ENCODE results near the gene CARHSP1. TPM values are rescaled to one million over a fixed set of nuclear protein-coding genes. Genes with fewer than 3 reads are reported as not detected.
A peak's percentile ranks its signal among the peaks of the same experiment; 100 is the strongest.

Gene CARHSP1
- total RNA-seq, 2 experiments from 2014 or later, result 25.5 to 27.8 TPM

- POLR2A ChIA-PET, result no interaction called here
- intact Hi-C loops (cut with DNase I, micrococcal nuclease), result loop anchor here in 1 of 2 experiments (5.0 kb wide), 1 partner anchor 117 kb away; no protein-coding TSS in a partner anchor
These were observed 21.7 kb upstream of the CARHSP1 start for GRCh38 chr16:8890549-8890921.

DNA sequence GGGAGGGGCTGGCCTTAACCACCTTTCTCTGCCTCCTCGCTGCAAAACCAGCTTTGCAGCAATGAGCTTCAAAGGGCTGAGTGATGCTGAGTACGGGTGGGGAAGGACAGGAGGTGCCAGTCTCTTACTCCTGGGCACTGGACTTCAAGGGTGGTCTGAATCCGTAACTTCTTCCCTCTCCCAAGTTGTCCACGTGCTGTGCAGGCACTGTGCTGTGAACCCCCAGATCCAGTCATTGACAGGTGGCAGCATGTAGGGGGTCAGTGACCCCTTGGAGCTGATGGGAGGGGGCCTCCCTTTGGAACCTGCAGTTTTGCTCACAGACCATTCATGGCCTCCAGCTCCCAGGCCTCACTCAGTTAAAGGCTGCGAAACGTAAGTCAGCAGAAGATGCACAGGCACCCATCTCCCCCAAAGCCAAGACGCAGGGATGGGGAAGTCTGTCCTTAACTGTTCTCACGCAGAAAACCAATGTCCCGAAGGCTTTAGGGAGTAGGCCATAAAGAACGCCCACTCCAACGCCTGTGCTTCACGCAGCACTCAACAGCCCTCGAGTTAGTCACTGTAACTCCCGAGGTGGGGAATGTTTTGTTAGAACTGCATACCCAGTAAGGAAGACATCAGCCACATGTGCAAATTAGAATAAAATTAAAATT lies 21.2 kb upstream of the CARHSP1 start:
- intact Hi-C loops (cut with DNase I, micrococcal nuclease), result loop anchor here in 1 of 2 experiments (5.0 kb wide), 1 partner anchor 117 kb away; no protein-coding TSS in a partner anchor
- POLR2A ChIA-PET, result no interaction called here
- Mint-ChIP-seq H3K9me3 (no peaks in the 10 kb centered on the region), H3K27ac (peak overlapping the region; percentile 92), H3K27me3 (peaks cover 9% of the 10 kb centered on the region), H3K4me3 (no peak overlapping the region), H3K36me3 (ENCODE audit: low read depth) (peaks cover 56% of the 10 kb centered on the region), H3K4me1 (ENCODE audit: low read depth) (peaks cover 25% of the 10 kb centered on the region)
- Histone ChIP-seq H3K27ac (ENCODE audit: low read depth in 1 of 2, low read length in 2 of 2) (no peak overlapping the region), H3K4me1 (ENCODE audit: insufficient read depth, low read length) (peaks cover 26% of the 10 kb centered on the region), H3K4me3 (ENCODE audit: low read length) (no peak overlapping the region), H3K9me3 (ENCODE audit: control insufficient read depth in 1 of 2, insufficient read depth in 1 of 2, low read length in 2 of 2) (peaks cover 0 to 5% of the 10 kb centered on the region in 2 experiments), H3K27me3 (ENCODE audit: control insufficient read depth in 1 of 2, insufficient read depth in 2 of 2, low read length in 2 of 2) (no peaks in the 10 kb centered on the region), H3K36me3 (ENCODE audit: insufficient read depth, low read length) (peaks cover 40% of the 10 kb centered on the region)
- CTCF ChIA-PET, result interaction anchor here (1.2 to 2.4 kb wide), 4 partner anchors 10 to 119 kb away, joined by 3 to 19 read pairs (median 9); no protein-coding TSS in a partner anchor
- no peak for DNase-seq
- TF ChIP-seq, protein P1, sequence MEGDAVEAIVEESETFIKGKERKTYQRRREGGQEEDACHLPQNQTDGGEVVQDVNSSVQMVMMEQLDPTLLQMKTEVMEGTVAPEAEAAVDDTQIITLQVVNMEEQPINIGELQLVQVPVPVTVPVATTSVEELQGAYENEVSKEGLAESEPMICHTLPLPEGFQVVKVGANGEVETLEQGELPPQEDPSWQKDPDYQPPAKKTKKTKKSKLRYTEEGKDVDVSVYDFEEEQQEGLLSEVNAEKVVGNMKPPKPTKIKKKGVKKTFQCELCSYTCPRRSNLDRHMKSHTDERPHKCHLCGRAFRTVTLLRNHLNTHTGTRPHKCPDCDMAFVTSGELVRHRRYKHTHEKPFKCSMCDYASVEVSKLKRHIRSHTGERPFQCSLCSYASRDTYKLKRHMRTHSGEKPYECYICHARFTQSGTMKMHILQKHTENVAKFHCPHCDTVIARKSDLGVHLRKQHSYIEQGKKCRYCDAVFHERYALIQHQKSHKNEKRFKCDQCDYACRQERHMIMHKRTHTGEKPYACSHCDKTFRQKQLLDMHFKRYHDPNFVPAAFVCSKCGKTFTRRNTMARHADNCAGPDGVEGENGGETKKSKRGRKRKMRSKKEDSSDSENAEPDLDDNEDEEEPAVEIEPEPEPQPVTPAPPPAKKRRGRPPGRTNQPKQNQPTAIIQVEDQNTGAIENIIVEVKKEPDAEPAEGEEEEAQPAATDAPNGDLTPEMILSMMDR (IDR thresholded peaks at IDR 0.05), result no peak
- ATAC-seq (ENCODE audit: poor library complexity), result no peak

More at GRCh38 chr16:8890549-8890921, 21.7 kb upstream of the CARHSP1 start:
- Histone ChIP-seq H3K27ac (ENCODE audit: low read depth in 1 of 2, low read length in 2 of 2) (no peak overlapping the region), H3K36me3 (ENCODE audit: insufficient read depth, low read length) (peaks cover 45% of the 10 kb centered on the region), H3K9me3 (ENCODE audit: control insufficient read depth in 1 of 2, insufficient read depth in 1 of 2, low read length in 2 of 2) (peaks cover 0 to 3% of the 10 kb centered on the region in 2 experiments), H3K4me3 (ENCODE audit: low read length) (no peak overlapping the region), H3K27me3 (ENCODE audit: control insufficient read depth in 1 of 2, insufficient read depth in 2 of 2, low read length in 2 of 2) (no peaks in the 10 kb centered on the region), H3K4me1 (ENCODE audit: insufficient read depth, low read length) (peaks cover 24% of the 10 kb centered on the region)
- TF ChIP-seq, protein P1 (IDR thresholded peaks at IDR 0.05), result no peak
- CTCF ChIA-PET, result interaction anchor here (1.2 to 2.4 kb wide), 3 partner anchors 11 to 118 kb away, joined by 3 to 19 read pairs (median 13); no protein-coding TSS in a partner anchor
- Mint-ChIP-seq H3K27me3 (peaks cover 5% of the 10 kb centered on the region), H3K27ac (peak overlapping the region; percentile 92), H3K9me3 (no peaks in the 10 kb centered on the region), H3K4me3 (no peak overlapping the region), H3K36me3 (ENCODE audit: low read depth) (peaks cover 61% of the 10 kb centered on the region), H3K4me1 (ENCODE audit: low read depth) (peaks cover 21% of the 10 kb centered on the region)
- no peak for ATAC-seq (ENCODE audit: poor library complexity)
- no peak for DNase-seq

DNA sequence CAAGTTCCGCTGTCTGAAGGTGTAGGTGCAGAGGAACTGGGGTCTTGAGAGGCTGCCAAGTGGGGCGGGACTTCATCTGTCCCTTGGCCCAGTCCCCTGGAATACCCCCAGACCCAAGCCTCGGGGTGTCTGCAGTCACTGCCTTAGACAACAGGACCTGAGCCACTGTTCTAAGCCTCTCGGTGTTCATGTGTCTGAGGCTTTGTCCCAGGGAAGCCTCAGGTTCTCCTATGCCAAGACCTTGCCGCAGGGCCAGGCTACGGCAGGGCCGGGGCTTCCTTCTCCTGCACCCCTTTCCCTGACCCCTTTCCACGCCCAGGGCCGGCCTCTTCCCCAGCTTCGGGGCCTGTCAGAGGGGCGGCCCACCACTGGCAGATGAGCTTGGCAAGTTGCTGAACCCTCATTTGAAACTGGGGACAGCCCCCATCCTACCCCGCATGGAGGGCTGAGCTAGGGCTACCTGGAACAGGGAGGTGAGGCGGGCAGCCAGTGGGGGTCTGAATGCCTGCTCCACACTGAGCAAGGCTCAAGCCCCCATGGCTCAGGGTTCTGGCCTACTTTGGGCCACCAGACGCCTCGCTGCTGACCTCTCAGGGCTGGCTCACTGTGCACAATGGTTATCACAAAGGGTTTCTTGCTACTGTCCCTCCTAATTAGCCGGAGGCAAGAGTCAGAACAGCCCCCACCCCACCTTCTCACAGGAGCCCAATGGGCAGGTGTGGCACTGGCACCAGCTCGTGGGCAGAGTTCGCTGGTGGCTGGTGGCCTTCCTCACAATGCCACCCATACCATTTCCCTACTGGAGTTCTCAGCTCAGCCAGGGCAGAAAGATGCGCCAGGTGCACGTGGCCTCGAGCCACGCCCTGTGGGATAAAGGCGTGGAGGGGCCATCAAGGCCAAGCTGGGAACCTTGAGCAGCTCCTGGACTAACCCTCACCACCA lies 20.4 kb upstream of the CARHSP1 start:
- no peak for ATAC-seq (ENCODE audit: poor library complexity)
- DNase-seq, result no peak
- Mint-ChIP-seq H3K4me1 (ENCODE audit: low read depth) (peaks cover 25% of the 10 kb centered on the region), H3K36me3 (ENCODE audit: low read depth) (peaks cover 48% of the 10 kb centered on the region), H3K27me3 (peaks cover 9% of the 10 kb centered on the region), H3K4me3 (no peak overlapping the region), H3K9me3 (no peaks in the 10 kb centered on the region), H3K27ac (no peak overlapping the region)
- peaks cover 26% of the 10 kb centered on the region for H3K4me1 ChIP-seq (ENCODE audit: insufficient read depth, low read length)
- peaks cover 0 to 5% of the 10 kb centered on the region in 2 experiments for H3K9me3 ChIP-seq (ENCODE audit: control insufficient read depth in 1 of 2, insufficient read depth in 1 of 2, low read length in 2 of 2)
- CTCF ChIA-PET, result interaction anchor here (1.2 kb wide), 1 partner anchor 9 kb away, joined by 5 read pairs; no protein-coding TSS in a partner anchor
- H3K4me3 ChIP-seq (ENCODE audit: low read length), result no peak overlapping the region
- H3K36me3 ChIP-seq (ENCODE audit: insufficient read depth, low read length), result peaks cover 32% of the 10 kb centered on the region
- intact Hi-C loops (cut with DNase I, micrococcal nuclease), result no loop called here
- H3K27me3 ChIP-seq (ENCODE audit: control insufficient read depth in 1 of 2, insufficient read depth in 2 of 2, low read length in 2 of 2), result no peaks in the 10 kb centered on the region
- H3K27ac ChIP-seq (ENCODE audit: low read depth in 1 of 2, low read length in 2 of 2), result no peak overlapping the region
- TF ChIP-seq, protein P1 (IDR thresholded peaks at IDR 0.05), result no peak
- POLR2A ChIA-PET, result no interaction called here
